ENCODE measurements around the gene RRP8.

The RRP8 gene

GRCh38 chr11:6627762-6628241, 24.4 kb upstream of the RRP8 start:
- no peak for DNase-seq (ENCODE audit: low read depth)
- no peak overlapping the region for H3K4me3 ChIP-seq (ENCODE audit: low read depth, low read length)
- no peak for TF ChIP-seq CTCF (IDR thresholded peaks at IDR 0.05; ENCODE audit: low read depth, low read length, missing control alignments)

- no peak overlapping the region for H3K4me3 ChIP-seq (ENCODE audit: low read depth, low read length)
- DNase-seq (ENCODE audit: low read depth) = no peak
- no peak for TF ChIP-seq CTCF (IDR thresholded peaks at IDR 0.05; ENCODE audit: low read depth, low read length, missing control alignments)
Observed at GRCh38 chr11:6626971-6627761, 23.8 kb upstream of the RRP8 start.

GRCh38 chr11:6625832-6626420, 22.5 kb upstream of the RRP8 start:
- no peak for DNase-seq (ENCODE audit: low read depth)
- TF ChIP-seq CTCF (IDR thresholded peaks at IDR 0.05; ENCODE audit: low read depth, low read length, missing control alignments) = no peak
- H3K4me3 ChIP-seq (ENCODE audit: low read depth, low read length) = no peak overlapping the region

- no peak for DNase-seq (ENCODE audit: low read depth)
Observed at GRCh38 chr11:6625156-6625831, 21.9 kb upstream of the RRP8 start.

GRCh38 chr11:6623391-6624363, 20.3 kb upstream of the RRP8 start:
- no peak for TF ChIP-seq CTCF (IDR thresholded peaks at IDR 0.05; ENCODE audit: low read depth, low read length, missing control alignments)
- H3K4me3 ChIP-seq (ENCODE audit: low read depth, low read length) = no peak overlapping the region
- no peak for DNase-seq (ENCODE audit: low read depth)

More at GRCh38 chr11:6625156-6625831, 21.9 kb upstream of the RRP8 start:
- no peak overlapping the region for H3K4me3 ChIP-seq (ENCODE audit: low read depth, low read length)
- no peak for TF ChIP-seq CTCF (IDR thresholded peaks at IDR 0.05; ENCODE audit: low read depth, low read length, missing control alignments)

All from GM12864 (cell line).